ENCODE measurements around the gene APBB1IP. TPM values are rescaled to one million over a fixed set of nuclear protein-coding genes. Genes with fewer than 3 reads are reported as not detected.

Gene APBB1IP
- total RNA-seq, 1 experiment from 2014 or later = not detected

DNA sequence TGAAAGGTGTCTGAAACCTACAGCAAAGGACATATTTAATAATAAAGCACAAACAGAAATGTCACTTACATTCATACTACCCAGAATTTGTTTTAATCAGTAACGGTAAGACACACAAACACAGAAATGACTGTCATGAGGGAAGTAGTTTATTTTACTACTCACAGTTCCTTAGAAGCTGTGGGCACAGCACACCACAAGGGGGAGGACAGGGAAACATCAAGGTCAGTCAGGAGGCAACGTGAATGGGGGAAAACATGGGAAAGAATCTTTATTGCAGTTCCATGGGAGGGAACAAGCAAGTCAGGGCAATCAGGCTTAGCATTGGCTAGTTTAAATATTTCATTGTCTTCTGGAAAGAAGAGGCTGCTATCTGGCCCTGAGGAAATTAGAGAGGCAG, 135.5 kb downstream of the APBB1IP start:
- WGBS (ENCODE audit: extremely low coverage, insufficient read length, low lambda C conversion rate) = no CpG with 5 or more reads among the region's 2 CpGs
- Histone ChIP-seq H4K8ac (replicated peaks; ENCODE audit: insufficient read length, low read depth, low read length) (no peak overlapping the region), H3K4ac (ENCODE audit: low read depth, low read length) (no peak overlapping the region), H3K14ac (ENCODE audit: insufficient read depth, low read length) (no peak overlapping the region), H3K23me2 (ENCODE audit: insufficient read length, low read depth, low read length, poor library complexity, severe bottlenecking) (no peaks in the 10 kb centered on the region), H2BK120ac (ENCODE audit: low read depth, low read length, poor library complexity, severe bottlenecking) (no peak overlapping the region), H2AFZ (ENCODE audit: low read length) (no peak overlapping the region), H3K23ac (ENCODE audit: insufficient read length, low read depth, low read length) (no peak overlapping the region), H2BK20ac (ENCODE audit: low read depth, low read length, poor library complexity, severe bottlenecking) (no peak overlapping the region), H3K56ac (ENCODE audit: insufficient read length, low read depth, low read length) (no peak overlapping the region), H3K79me2 (ENCODE audit: insufficient read depth, low read length) (no peaks in the 10 kb centered on the region), H4K5ac (ENCODE audit: insufficient read length, low read depth, low read length) (no peak overlapping the region), H4K20me1 (ENCODE audit: control insufficient read depth, insufficient read depth, insufficient read length) (no peaks in the 10 kb centered on the region), H3K4me1 (ENCODE audit: insufficient read depth, low read length) (no peaks in the 10 kb centered on the region), H3K27me3 (ENCODE audit: insufficient read depth, low read length) (no peaks in the 10 kb centered on the region), H2BK12ac (ENCODE audit: insufficient read length, low read depth, low read length) (no peak overlapping the region), H4K91ac (ENCODE audit: insufficient read length, low read depth, low read length) (no peak overlapping the region), H3K4me2 (ENCODE audit: insufficient read depth, insufficient read length, low read length) (no peak overlapping the region), H3K9me3 (ENCODE audit: control insufficient read depth, low read depth, low read length) (no peaks in the 10 kb centered on the region), H3K27ac (ENCODE audit: insufficient read length, low read depth, low read length) (no peak overlapping the region), H3K79me1 (ENCODE audit: insufficient read depth, low read depth, low read length, poor library complexity, severe bottlenecking) (no peaks in the 10 kb centered on the region), H2BK15ac (ENCODE audit: low read depth, low read length) (no peak overlapping the region), H2AK5ac (ENCODE audit: insufficient read length, low read length) (no peak overlapping the region), H3K18ac (ENCODE audit: insufficient read length, low read depth, low read length) (no peak overlapping the region), H2BK5ac (ENCODE audit: insufficient read length, low read length) (no peak overlapping the region), H3K9ac (ENCODE audit: extremely low read depth, insufficient read length, low read length) (no peak overlapping the region), H3T11ph (ENCODE audit: low read length) (no peak overlapping the region)
- Mint-ChIP-seq H3K27me3 (ENCODE audit: low read depth) (no peaks in the 10 kb centered on the region), H3K4me1 (peaks cover 4% of the 10 kb centered on the region in 2 experiments; a peak in 3 of 4 replicates), H3K4me3 (no peak overlapping the region), H3K36me3 (ENCODE audit: insufficient read depth in 1 of 3, low read depth in 3 of 3) (peaks cover 0 to 10% (median 6%) of the 10 kb centered on the region in 3 experiments; a peak in 4 of 7 replicates), H3K27ac (no peak overlapping the region), H3K9me3 (peaks cover 15 to 20% of the 10 kb centered on the region in 2 experiments)
- peak; percentile 59 for DNase-seq
- TF ChIP-seq, protein P1, sequence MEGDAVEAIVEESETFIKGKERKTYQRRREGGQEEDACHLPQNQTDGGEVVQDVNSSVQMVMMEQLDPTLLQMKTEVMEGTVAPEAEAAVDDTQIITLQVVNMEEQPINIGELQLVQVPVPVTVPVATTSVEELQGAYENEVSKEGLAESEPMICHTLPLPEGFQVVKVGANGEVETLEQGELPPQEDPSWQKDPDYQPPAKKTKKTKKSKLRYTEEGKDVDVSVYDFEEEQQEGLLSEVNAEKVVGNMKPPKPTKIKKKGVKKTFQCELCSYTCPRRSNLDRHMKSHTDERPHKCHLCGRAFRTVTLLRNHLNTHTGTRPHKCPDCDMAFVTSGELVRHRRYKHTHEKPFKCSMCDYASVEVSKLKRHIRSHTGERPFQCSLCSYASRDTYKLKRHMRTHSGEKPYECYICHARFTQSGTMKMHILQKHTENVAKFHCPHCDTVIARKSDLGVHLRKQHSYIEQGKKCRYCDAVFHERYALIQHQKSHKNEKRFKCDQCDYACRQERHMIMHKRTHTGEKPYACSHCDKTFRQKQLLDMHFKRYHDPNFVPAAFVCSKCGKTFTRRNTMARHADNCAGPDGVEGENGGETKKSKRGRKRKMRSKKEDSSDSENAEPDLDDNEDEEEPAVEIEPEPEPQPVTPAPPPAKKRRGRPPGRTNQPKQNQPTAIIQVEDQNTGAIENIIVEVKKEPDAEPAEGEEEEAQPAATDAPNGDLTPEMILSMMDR (conservative IDR thresholded peaks at IDR 0.05) = peak; percentile 54

Data from H9 (cell line).